ENCODE measurements around the gene ZNF282.
"Not testable (repeated sequence)": the region's sequence is repeated elsewhere in the genome, so short reads cannot be mapped to it uniquely, and the experiment has no call there.

Gene ZNF282

DNA sequence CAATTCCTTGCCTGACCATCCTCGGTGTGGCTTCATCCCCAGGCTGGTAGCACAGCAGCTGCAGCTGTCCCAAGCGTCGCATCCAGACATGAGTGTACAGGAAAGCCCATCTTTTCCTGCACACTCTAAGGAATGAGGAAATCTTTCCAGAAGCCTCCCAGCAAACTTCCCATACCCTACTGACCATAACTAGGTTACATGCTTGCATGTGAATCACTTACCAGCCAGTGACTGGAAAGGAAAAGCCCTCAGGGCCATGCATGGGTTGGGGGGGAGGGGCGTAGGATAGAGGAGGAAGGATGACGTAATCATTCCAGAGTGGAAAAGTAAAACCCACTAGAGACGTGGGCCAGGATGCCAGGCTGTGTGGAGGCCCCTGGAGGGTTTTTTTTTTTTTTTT, 25.2 kb downstream of the ZNF282 start:
- no peak for FAIRE-seq
- DNase-seq (ENCODE audit: extremely low spot score, insufficient read length, low read depth), result no peak

DNA sequence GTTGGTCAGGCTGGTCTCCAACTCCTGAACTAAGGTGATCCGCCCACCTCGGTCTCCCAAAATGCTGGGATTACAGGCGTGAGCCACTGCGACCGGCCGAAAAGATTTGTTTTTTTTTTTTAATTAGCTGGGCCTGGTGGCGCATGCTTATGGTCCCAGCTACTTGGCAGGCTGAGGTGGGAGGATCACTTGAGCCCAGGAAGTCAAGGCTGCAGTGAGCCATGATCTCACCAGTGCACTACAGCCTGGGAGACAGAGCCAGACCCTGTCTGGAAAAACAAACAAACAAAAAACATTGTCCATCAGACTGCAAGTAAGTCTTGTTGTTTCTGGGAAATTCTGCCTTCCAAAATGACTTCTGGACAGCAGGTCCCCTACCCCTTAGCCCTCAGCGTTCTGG, 27.8 kb downstream of the ZNF282 start:
- FAIRE-seq (no peak), DNase-seq (ENCODE audit: extremely low spot score, insufficient read length, low read depth) (no peak)

DNA sequence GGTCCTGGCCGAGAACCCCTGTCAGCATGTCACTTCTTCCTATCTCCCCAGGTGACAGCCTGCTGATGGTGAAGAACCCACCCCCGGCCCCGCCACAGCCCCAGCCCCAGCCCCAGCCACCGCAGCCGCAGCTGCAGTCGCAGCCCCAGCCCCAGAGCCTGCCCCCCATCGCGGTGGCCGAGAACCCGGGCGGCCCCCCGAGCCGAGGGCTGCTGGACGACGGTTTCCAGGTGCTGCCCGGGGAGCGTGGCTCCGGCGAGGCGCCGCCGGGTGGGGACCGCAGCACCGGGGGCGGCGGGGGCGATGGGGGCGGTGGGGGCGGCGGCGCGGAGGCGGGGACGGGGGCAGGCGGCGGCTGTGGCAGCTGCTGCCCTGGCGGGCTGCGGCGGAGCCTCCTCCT, 28.4 kb downstream of the ZNF282 start:
- DNase-seq (ENCODE audit: extremely low spot score, insufficient read length, low read depth), result no peak
- no peak for FAIRE-seq

DNA sequence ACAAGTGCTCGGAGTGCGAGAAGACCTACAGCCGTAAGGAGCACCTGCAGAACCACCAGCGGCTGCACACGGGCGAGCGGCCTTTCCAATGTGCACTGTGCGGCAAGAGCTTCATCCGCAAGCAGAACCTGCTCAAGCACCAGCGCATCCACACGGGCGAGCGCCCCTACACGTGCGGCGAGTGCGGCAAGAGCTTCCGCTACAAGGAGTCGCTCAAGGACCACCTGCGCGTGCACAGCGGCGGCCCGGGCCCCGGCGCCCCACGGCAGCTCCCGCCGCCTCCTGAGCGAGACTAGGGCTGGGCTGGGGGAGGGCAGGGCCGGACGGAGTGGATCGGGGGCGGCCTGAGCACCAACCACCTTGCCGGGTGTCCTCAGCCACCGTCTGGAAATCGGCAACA, 29.0 kb downstream of the ZNF282 start:
- FAIRE-seq (no peak), DNase-seq (ENCODE audit: extremely low spot score, insufficient read length, low read depth) (no peak)

DNA sequence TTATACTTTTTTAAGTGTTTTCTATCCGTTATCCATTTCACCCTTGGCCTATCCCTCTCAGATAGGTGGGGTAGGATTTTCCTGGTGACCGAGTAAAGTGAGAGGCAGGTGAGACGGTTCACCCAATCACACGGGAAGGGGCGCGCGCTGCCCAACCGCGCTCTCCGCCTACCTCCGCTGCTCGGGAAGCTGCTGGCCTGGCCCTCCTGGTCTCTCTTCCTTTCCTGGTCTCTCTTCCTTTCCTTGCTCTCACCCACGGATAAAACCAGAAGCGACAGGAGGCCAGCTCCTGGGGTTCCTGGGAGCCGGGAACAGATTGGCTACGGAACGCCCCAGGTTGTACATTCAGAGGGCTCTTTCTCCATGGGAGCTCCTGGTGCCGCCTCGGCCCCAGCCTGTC, 29.8 kb downstream of the ZNF282 start:
- DNase-seq (ENCODE audit: extremely low spot score, insufficient read length, low read depth) (no peak), FAIRE-seq (no peak)

DNA sequence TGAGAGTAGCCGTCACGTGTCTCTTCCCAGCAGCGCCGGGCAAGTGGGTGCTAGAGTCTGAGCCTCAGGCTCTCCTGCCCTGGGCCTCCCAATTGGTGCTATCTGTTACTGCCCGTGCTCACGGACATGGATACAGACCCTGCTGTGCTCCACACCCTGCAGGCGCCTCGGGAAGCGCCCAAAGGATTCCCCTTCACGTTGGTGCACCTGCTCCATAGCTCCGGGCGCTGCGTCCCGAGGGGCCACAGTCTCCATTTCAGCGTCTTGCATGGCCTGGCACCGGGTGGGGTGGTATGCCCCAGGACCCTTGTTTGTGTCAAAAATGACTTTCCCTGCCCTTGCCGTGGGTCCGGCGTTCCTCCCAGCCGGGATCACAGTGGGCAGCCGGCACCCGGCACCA, 30.3 kb downstream of the ZNF282 start:
- DNase-seq (ENCODE audit: extremely low spot score, insufficient read length, low read depth) (no peak), FAIRE-seq (no peak)

DNA sequence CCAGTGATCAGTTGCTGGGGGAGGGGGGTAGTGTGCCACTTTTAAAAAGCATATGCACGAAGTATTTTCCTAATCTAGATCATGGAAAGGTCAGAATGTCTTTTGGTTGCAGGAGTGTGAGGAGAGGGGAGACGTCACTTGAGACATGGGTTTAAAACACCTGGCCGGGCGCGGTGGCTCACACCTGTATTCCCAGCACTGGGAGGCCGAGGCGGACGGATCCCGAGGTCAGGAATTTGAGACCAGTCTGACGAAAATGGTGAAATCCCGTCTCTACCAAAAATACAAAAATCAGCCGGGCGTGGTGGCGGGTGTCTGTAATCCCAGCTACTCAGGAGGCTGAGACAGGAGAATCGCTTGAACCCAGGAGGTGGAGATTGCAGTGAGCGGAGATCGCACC, 31.0 kb downstream of the ZNF282 start:
- not testable (repeated sequence) for DNase-seq (ENCODE audit: extremely low spot score, insufficient read length, low read depth); FAIRE-seq

DNA sequence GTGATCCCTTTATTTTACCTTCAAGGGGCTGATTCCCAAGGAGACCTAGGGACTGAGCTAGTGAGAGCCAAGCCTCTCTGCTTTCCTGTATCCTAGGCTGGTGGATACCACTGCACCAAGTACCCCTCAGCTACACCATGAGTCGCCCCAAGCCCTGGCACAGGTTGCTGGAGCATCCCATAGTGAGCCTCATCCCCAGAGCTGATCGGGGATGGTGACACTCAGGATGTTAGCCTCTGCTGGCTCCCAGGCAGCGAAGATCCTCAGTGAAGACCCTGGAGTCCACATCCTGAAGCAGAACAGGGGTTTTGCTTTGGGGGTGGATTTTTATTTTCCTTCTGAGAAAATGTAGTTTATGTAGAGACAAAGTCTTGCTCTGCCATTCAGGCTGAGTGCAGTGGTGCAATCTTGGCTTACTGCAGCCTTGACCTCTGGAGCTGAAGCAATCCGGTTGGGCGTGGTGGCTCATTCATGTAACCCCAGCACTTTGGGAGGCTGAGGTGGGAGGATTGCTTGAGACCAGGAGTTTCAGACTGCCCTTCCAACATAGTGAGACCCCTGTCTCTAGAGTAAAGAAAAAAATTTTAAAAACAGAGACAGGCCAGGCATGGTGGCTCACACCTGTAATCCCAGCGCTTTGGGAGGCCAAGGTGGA, 31.6 kb downstream of the ZNF282 start:
- FAIRE-seq (no peak), DNase-seq (ENCODE audit: extremely low spot score, insufficient read length, low read depth) (no peak)

DNA sequence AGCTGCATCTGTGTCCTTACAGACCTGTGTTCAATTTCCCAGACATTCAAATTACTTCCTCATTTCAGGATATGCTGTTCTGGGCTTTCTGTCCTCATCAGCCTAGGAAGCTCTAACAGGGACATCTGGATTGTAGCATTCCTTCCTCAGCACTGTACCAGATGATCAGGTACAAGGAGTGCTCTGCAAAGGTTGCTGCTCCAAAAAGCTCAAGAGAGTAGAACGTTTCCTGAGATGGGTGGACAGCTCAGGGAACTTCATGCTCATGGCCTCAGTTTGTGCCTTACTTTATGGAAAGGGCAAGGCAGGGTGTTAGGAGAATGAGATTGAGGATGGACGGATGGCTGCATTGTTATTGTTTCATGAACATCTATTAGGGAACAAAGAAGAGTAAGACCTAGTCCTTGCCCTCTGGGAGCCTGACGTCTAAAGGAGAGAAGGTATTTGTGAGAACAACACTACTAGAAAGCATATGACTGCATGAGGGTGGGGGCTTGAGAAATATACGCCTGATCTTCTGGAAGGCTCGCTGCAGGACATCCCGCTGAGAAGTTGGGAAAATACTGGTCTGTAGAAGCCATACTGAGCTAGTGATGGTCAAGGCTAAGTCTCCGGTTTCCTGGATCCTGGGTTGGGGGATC, 33.6 kb downstream of the ZNF282 start:
- FAIRE-seq, result no peak

DNA sequence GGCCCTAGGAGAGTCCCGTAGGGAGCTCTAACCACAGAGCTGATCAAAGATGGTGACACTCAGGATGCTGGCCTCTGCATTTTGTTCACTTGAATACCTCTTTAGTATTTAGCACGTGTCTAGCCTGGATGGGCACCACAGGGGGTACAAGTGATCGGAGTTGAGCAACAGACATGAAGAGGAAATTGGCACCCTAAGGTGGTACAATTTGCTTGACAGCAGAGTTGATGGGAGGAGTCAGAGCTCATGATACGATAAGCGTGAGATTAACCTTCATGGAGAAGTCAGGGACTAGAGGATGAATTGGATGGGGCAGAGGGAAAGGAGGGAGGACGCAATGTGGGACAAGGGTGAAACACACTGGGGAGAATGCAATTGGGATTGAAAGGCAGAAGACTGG, 34.2 kb downstream of the ZNF282 start:
- DNase-seq (ENCODE audit: extremely low spot score, insufficient read length, low read depth) (no peak), FAIRE-seq (no peak)

More for the DNA sequence above, 33.6 kb downstream of the ZNF282 start:
- DNase-seq (ENCODE audit: extremely low spot score, insufficient read length, low read depth), result no peak

DNA sequence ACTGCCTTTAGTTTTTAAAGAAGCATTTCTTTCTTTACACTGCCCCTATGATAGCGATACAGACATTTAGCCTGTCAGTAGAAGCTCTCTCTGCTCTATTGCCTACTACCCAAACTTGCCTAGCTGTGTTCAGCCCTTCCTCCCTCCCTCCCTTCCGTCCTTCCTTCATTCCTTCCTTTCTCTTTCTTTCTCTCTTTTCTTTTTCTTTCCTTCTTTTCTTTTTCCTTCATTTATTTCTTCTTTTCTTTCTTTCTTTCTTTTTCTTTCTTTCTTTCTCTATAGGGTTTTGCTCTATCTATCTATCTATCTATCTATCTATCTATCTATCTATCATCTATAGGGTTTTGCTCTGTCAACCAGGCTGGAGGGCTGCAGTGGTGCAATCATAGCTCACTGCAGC, 37.0 kb downstream of the ZNF282 start:
- DNase-seq (ENCODE audit: extremely low spot score, insufficient read length, low read depth) (no peak), FAIRE-seq (no peak)

DNA sequence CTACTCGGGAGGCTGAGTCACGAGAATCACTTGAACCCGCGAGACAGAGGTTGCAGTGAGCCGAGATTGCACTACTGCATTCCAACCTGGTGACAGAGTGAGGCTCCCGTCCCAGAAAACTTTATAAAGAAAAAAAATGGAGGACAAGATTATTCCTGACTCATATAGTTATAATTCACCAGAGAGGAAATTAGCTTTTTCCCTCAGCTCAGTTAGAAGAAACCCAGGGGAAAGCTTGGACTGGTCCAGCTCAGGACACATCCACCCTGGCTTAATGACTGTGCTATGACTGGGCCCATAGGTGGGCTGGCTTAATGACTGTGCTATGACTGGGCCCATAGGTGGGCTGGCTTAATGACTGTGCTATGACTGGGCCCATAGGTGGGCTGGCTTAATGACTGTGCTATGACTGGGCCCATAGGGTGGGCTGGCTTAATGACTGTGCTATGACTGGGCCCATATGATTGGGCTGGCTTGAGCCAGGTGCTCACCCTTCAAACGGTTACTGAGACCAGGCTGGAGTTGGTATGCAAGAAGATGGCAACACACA, 38.4 kb downstream of the ZNF282 start:
- not testable (repeated sequence) for DNase-seq (ENCODE audit: extremely low spot score, insufficient read length, low read depth); FAIRE-seq

DNA sequence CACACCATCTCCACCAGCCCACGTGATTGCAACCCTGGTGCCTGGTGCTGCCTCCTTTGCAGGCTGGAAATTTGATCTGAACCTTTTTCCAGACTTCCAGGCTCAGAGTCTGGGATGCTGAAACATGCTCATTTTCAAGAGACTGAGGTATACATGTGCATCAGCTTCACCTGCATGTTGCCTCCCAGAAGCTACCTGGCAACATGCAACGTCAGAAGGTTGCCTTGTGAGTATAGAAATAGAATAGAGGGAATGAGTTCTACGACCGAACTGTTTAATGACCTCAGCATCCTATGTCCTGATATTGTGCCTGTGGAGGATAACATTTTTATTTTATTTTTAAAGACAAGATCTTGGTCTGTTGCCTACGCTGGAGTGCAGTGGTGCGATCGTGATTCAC, 42.2 kb downstream of the ZNF282 start:
- FAIRE-seq, result no peak
- no peak for DNase-seq (ENCODE audit: extremely low spot score, insufficient read length, low read depth)

DNA sequence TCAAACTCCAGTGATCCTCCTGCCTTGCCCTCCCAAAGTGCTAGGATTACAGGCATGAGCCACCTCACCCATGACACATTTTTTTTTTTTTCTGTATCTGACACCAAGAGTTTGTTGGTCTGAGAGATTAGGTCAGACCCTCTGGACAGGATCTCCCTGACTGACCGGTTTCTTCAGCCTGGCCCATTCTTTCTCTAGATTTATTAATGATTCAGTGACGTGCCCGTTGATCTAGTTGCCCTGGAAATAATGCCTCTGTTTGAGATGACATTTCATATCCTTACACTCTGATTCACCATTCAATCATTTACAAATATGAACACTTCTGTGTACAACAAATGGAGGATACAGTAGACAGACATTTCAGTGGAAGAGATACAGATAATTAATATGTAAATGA, 42.7 kb downstream of the ZNF282 start:
- no peak for DNase-seq (ENCODE audit: extremely low spot score, insufficient read length, low read depth)
- FAIRE-seq, result no peak

DNA sequence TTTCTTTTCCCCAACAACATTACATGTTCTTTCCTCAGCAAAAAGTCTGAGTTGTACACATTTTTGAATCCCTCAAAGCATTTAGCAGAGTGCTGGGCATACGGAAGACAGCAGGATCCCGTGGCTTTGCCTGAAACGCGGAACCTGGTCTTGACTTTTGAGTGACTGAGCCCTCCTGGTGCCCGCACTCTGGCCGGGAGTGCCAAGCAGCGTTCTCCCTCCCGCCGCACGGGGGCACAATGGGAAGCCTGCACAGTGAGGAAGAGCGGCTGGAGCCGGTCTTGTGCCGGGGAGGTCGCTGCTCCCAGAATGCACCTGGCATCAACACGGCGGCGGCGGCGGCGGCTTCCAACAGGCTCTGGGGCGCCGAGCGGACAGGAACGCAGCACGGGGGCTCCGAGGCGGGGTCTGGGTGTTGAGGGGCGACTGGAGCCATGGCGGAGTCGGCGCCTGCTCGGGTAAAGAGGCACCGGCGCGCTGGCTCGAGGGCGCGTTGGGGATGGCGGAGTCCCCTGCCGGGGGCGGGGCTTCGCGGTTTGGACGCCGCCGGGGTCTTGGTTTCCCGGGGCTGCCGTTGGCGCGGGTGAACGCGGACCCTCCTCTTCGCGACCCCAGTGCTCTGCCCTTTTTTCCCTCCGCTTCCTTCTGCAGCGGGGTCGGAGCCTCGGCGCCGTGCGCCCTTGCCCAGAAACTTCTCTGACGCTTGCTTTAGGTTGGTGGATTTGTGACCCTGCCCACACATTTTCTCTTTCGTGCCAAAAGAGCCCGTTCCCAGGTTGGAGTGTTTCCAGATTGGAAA, 44.2 kb downstream of the ZNF282 start, which contains the start of gene ZNF212:
Gene ZNF212, plus strand, starts transcription at position 307 of the 799 bp plus-strand sequence. Its CDS starts 128 bp downstream, at position 435.
- DNase-seq (ENCODE audit: extremely low spot score, insufficient read length, low read depth) (peak; percentile 92), FAIRE-seq (peak; percentile 85)

DNA sequence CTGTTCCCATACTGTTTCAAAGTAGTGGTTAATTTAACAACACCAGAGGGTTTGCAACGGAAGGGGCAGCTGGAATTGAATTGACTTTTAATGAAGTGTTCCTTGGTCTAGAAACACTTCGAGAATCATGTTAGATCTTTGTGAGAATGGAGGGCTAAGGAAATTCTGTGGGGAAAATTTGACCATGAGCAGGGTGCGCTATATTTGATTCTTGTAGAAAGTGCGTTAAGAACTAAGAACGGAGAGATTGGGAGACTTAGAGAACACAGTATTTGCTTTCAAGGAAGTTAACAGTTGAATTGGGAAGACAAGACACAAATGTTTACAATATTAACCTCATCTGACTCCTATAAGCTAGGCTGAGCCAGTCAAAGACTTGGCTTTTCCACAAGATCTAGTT, 45.3 kb downstream of the ZNF282 start:
- no peak for FAIRE-seq
- no peak for DNase-seq (ENCODE audit: extremely low spot score, insufficient read length, low read depth)

DNA sequence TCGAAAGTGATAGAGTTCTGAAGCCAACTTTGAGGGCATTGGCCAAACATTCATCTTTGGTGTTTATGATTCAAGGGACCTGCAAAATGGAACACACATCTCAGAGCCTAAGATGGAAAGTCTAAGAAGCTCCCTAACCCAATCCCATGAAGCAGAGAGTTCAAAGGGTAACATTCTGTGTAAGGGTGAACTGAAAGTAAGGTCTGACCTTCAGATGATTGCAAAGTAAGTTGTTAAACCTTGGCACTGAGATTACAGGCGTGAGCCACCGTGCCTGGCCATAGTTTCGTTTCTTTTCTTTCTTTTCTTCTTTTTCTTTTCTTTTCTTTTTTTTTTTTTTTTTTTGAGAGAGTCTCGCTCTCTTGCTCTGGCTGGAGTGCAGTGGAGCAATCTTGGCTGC, 46.4 kb downstream of the ZNF282 start:
- no peak for DNase-seq (ENCODE audit: extremely low spot score, insufficient read length, low read depth)
- FAIRE-seq, result no peak

DNA sequence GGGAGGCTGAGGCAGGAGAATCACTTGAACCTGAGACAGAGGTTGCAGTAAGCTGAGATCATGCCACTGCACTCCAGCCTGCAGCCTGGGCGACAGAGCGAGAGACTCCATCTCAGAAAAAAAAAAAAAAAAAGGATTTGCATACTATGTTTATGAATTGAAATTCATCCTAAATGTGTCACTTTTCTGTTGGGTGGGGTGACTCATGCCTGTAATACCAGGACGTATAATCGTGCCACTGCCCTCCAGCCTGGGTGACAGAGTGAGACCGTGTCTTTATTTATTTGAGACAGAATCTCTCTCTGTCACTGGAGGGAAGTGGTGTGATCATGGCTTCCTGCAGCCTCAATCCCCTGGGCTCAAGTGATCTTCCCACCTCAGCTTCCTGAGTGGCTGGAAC, 49.9 kb downstream of the ZNF282 start:
- DNase-seq (ENCODE audit: extremely low spot score, insufficient read length, low read depth), result no peak
- peak; percentile 62 for FAIRE-seq

DNA sequence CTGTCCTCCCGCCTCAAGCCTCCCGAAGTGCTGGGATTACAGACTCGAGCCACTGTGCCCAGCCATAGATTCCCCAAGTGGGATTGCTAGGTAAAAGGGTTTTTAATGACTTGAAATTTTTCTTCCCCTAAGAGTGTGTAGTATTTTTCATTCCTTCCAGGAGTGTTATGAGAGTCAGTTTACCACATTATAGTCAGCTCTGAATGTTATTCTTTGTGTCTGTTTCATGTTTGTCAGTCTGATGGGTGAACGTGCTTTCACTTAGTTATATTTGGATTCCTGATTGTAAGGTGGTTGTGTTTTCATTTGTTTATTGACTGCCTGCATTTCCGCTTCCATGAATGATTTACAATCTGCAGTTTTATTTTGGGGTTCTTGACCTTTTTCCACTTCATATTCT, 50.4 kb downstream of the ZNF282 start:
- FAIRE-seq (no peak), DNase-seq (ENCODE audit: extremely low spot score, insufficient read length, low read depth) (no peak)

DNA sequence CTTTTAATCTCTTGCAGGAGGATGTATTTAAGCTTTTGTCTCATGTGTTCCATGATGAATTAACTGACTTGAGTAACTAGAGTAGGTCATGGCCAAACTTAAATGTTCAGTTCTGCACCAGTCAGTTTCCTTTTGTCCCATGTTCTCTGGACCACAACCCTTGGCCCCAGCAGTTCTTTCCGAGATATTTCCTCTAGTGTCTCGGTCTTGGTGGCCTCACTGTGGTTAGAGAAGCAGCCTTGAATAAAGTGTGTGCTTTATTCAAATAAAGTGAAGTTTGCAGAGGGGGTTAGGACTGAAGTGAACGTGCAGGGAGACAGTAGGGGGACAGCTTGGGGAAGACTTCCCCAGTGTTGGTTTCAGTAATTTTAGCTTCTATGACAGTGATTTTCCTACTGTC, 53.4 kb downstream of the ZNF282 start:
- FAIRE-seq, result no peak
- no peak for DNase-seq (ENCODE audit: extremely low spot score, insufficient read length, low read depth)

DNA sequence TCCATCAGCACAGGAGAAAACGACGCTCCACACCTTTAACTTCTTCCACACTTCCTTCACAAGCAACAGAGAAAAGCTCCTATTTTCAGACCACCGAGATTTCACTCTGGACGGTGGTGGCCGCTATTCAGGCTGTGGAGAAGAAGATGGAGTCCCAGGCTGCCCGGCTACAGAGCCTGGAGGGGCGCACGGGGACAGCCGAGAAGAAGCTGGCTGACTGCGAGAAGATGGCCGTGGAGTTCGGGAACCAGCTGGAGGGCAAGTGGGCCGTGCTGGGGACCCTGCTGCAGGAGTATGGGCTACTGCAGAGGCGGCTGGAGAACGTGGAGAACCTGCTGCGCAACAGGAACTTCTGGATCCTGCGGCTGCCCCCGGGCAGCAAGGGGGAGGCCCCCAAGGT, 54.8 kb downstream of the ZNF282 start:
- not testable (repeated sequence) for FAIRE-seq; DNase-seq (ENCODE audit: extremely low spot score, insufficient read length, low read depth)

All from GM18507 (cell line).